ENCODE data around the gene ITPR1.

ITPR1 gene

GRCh38 chr3:4529876-4530588 is 36.9 kb downstream of the ITPR1 start:
- ChIA-PET POLR2A (ENCODE audit: low non-redundant PET) (no interaction called here), CTCF (no interaction called here)
- no peak overlapping the region for H3K27ac ChIP-seq
- DNase-seq (ENCODE audit: low spot score) = no peak
- TF ChIP-seq CTCF (conservative IDR thresholded peaks at IDR 0.05; ENCODE audit: low read depth) = no peak

- H3K27ac ChIP-seq = no peak overlapping the region
- CTCF ChIA-PET = interaction anchor here (0.5 kb wide), 1 partner anchor 29 kb away, joined by 4 read pairs; no protein-coding TSS in a partner anchor
- TF ChIP-seq CTCF (conservative IDR thresholded peaks at IDR 0.05; ENCODE audit: low read depth) = no peak
- no peak for DNase-seq (ENCODE audit: low spot score)
- POLR2A ChIA-PET (ENCODE audit: low non-redundant PET) = no interaction called here
These were observed 38.4 kb downstream of the ITPR1 start for GRCh38 chr3:4531478-4532025.

- no peak overlapping the region for H3K27ac ChIP-seq
- CTCF ChIA-PET = interaction anchor here (1.1 kb wide), 1 partner anchor 12 kb away, joined by 4 read pairs; no protein-coding TSS in a partner anchor
- POLR2A ChIA-PET (ENCODE audit: low non-redundant PET) = no interaction called here
- DNase-seq (ENCODE audit: low spot score) = no peak
- no peak for TF ChIP-seq CTCF (conservative IDR thresholded peaks at IDR 0.05; ENCODE audit: low read depth)
These were observed 39.5 kb downstream of the ITPR1 start for GRCh38 chr3:4532535-4533112.

- ChIA-PET CTCF (interaction anchor here (0.6 to 1.1 kb wide), 2 partner anchors 14 to 529 kb away, joined by 3 to 4 read pairs; no protein-coding TSS in a partner anchor), POLR2A (ENCODE audit: low non-redundant PET) (interaction anchor here (0.6 kb wide), 1 partner anchor 13 kb away, joined by 6 read pairs; no protein-coding TSS in a partner anchor)
- no peak for TF ChIP-seq CTCF (conservative IDR thresholded peaks at IDR 0.05; ENCODE audit: low read depth)
- DNase-seq (ENCODE audit: low spot score) = no peak
- H3K27ac ChIP-seq = no peak overlapping the region
These were observed 40.6 kb downstream of the ITPR1 start for GRCh38 chr3:4533489-4534443.

GRCh38 chr3:4534906-4535305 is 41.8 kb downstream of the ITPR1 start:
- no peak overlapping the region for H3K27ac ChIP-seq
- TF ChIP-seq CTCF (conservative IDR thresholded peaks at IDR 0.05; ENCODE audit: low read depth) = no peak
- DNase-seq (ENCODE audit: low spot score) = no peak
- ChIA-PET POLR2A (ENCODE audit: low non-redundant PET) (no interaction called here), CTCF (no interaction called here)

GRCh38 chr3:4536260-4536659 is 43.1 kb downstream of the ITPR1 start:
- POLR2A ChIA-PET (ENCODE audit: low non-redundant PET) = no interaction called here
- no peak overlapping the region for H3K27ac ChIP-seq
- no peak for TF ChIP-seq CTCF (conservative IDR thresholded peaks at IDR 0.05; ENCODE audit: low read depth)
- DNase-seq (ENCODE audit: low spot score) = no peak
- CTCF ChIA-PET = no interaction called here
